HG02938 (cell line): ENCODE measurements around the gene MED13L.
A peak's percentile ranks its signal among the peaks of the same experiment; 100 is the strongest.
"Not testable (repeated sequence)": the region's sequence is repeated elsewhere in the genome, so short reads cannot be mapped to it uniquely, and the experiment has no call there.

Experiments
- ATAC-seq: cut with Tn5 transposase; IDR thresholded peaks from one replicate; pipeline ENCODE4 v1.9.1; 2021; ENCODE audit warnings: mild to moderate bottlenecking, moderate library complexity; ENCODE audit not compliant: unreplicated experiment

MED13L gene

DNA sequence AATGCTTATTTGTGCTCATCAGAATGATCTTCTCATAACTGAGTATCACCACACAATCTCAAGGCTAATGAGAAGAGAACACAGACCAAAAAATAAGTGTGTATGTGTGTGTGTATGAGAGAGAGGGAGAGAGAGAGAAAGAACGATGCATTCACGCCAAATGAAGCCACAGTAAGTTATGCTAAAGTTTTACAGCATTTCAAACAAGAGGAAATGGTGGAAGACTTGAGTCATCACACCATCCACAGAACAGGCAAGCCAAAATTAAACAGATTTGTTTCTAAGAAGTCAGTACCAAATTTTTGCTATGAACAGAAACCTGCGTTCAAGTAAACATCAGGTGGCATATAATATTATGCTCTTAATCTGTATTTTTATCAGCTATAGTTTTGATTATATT is 141.2 kb downstream of the MED13L start:
- ATAC-seq: no peak

DNA sequence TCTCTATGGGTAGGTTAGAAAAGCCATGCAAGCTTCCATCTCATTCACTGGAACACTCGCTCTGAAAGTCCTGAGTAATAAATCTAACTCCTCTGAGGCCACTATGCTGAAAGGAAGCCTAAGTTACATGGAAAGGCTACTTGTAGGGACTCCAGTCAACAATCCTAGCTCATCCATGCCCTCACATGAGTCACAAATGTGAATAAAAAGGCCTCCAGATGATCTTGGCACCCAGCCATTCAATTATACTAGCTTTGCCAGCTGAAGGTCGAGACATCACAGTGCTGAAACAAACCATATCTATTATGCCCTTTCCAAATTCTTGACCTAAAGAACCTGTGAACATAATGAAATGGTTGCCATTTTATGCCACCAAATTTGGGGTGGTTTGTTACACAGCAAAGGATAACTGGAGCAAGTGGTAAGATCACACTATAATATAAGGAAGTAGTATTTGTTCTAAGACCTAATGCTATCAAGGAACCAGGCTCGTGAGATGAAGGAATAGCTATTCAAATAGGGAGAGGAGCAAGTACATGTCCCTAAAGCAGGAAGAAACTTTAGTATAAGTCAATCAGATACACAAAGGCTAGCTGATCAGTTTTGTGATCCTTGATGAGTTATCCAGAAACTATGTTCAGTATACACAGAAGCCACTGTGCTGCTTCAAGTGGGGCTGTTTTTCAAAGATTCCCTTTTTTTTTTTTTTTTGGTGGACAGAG is 142.1 kb downstream of the MED13L start:
- no peak for ATAC-seq

DNA sequence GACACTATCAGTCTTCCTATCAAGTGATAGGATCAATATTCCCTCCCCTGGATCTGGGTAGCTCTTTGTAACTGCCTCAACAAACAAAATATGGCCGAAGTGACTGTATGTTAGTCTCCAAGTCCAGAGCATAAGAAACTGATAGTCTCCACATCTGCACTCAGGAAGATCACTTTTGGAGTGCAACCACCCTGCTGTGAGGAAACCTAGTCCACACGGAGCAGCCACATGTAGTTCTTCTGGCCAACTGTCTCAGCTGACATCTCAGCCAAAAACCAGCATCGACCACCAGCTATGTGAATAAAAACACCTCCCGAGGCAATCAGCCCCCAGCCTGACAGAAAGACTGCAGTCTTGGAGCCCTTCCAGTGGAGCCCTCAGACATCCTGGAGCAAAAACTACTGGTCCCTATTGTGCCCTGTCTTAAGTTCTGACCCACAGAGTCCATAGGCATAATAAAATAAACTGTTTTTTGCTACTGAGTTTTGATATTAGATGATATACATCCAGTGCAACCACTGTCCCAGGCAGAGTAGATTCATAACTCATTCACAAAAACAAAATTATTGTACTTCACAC is 143.8 kb downstream of the MED13L start:
- no peak for ATAC-seq

DNA sequence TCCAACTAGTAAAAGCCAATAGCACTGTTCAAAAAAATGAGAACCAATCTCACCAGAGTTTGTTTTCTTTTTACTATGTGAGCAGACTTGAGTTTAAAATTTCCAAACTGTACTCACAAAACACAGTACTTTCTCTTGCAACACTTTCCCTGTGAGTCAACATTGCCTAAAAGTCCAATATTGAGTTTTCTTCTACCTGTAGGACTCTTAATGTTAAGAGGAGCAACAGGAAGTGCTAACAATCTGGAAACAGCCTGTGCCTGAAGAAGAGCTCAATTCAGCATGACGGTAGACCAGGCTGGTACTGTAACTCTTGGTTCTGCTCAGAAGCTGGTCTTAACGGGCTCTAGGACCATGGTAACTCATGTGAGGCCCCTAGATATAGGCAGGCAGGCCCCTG is 144.3 kb downstream of the MED13L start:
- ATAC-seq: no peak

DNA sequence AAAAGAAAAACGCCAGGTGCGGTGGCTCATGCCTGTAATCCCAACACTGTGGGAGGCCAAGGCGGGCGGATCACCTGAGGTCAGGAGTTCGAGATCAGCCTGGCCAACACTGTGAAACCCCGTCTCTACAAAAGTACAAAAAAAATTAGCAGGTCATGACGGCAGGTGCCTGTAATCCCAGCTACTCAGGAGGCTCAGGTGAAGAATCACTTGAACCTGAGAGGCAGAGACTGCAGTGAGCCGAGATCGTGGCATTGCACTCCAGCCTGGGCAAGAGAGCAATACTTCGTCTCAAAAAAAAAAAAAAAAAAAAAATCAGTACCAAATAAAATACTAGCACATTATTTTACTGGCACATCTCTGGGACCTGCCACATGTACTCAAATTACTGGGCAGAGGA is 145.5 kb downstream of the MED13L start:
- not testable (repeated sequence) for ATAC-seq

DNA sequence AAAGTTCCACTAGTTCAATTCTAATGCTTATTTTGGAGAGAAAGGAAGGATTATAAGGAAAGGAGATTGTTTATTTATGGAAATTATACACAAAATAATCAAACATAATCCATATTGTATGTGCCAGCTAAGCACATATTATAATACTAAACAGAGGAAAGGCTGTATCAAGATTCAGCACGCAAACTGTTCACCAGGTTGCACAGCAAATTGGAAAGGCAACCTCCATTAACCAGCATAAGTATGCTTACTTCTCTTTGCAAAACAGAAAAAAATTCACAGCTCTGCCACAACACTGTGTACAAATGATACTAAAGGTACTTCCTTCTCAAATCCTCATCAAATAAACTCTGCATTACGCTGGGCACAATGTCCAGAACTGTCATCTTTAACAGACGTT is 146.3 kb downstream of the MED13L start:
- ATAC-seq: no peak

DNA sequence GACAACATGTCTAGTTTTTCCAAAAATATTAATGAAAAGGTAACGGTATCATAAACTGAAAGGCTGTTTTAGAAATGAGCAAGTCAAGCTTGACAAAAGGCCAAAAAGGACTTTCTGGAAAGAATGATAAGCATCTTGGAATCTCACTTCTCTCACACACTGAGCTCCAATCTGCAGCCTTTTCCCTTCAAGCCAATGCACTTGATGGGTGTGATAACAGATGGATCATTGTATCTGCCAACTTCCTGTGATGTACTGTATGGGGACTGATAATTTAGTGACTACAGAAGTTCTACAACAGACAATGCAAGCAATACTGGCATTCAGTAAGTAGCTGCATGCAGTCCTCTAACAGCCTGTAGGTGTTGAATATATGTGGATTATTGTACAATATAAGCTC is 147.1 kb downstream of the MED13L start:
- no peak for ATAC-seq

DNA sequence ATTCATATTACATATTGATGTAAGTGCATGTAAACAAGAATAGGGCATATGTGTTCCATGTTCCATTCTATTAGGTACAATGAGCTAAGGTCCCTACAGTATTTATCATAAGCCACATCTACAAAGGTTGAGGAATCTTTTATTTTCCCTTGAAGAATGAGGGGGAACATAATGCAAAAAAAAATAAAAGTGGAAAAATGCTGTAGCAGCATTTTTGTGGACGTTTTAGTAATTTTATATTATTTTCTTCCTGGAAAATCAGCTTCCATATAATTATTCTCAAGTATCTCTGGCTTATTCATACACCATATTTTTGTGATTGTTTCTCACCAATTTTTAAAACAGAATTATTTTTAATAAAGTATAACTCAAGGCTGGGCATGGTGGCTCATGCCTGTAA is 148.7 kb downstream of the MED13L start:
- no peak for ATAC-seq

DNA sequence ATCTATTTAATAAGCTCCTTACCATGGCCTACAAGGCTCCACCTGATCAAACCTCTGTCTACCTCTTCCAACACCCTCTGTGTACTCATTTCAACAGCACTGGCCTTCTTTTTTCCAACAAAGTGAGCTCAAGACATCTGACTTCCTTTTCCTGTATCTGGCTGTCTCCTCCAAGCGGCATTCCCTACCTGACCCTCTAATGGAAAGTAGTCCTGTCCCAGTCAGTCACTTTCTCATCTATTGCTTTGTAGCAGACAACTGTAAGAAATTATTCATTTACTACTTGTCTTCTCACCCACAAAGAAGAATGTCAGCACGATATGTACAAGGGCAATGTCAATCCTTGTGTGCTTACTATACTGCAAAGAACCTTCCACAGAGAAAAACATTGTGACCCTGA is 149.6 kb downstream of the MED13L start:
- no peak for ATAC-seq

DNA sequence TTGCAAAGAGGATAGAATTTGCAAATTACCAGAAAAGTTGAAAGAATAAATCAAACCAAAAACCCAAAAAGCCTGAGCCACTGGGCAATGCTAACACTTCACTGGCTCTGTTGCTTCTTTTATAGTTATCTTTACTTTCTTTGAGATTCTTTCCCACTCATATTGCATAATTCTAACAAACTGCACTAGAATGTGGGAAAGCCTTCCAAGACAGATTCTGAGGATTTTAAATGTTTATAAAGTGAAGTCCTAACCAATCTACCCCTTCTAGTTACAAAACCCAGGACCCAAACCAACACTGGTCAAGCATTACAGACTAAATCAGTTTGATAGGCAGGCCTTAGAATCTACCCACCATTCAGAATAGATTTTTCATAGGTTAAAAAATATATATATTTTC is 150.9 kb downstream of the MED13L start:
- ATAC-seq: no peak

DNA sequence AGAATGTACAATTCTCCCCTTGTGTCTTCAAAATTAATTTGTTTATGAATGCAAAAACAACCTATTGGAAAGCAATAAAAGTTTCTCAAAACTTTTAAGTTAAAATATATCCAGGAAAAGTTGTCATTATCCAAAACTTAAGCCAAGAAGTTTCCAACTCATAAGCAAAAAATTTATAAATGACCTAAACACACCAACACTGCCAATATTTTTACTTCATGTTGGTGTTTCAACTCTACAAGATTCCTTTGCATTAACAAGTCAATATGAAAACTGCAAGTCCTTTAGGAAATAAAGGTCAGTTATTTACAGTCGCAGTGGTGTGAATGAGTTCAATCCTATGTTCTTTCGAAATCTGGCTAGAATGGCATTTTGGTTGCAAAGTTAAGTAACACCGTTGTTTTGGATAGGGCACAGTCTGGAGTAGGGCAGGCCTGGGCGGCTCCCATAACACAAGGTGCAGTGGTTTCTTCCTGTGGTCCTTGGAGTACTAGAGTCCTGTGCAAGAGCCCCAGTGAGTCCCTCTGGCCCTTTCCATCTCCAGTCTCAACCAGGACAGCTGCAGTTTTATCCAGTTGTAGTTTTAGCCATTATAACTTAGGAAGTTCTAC is 151.4 kb downstream of the MED13L start:
- ATAC-seq: no peak

DNA sequence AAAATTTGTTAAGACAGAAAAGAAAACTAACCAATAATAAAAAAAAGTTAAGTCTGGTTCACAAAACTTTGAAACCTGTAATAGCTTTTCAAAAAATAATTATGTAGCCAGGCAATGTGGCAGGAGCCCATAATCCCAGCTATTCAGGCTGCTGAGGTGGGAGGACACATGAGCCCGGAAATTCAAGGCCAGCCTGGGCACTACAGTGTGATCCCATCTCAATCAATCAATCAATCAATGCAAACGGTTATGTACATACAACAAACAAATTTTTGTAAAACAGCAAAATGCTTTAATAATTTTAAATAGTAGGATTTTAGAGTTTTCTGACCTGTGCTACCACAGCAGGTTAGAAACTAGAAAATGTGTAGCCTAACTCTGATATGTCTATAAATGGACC is 152.4 kb downstream of the MED13L start:
- ATAC-seq: no peak

DNA sequence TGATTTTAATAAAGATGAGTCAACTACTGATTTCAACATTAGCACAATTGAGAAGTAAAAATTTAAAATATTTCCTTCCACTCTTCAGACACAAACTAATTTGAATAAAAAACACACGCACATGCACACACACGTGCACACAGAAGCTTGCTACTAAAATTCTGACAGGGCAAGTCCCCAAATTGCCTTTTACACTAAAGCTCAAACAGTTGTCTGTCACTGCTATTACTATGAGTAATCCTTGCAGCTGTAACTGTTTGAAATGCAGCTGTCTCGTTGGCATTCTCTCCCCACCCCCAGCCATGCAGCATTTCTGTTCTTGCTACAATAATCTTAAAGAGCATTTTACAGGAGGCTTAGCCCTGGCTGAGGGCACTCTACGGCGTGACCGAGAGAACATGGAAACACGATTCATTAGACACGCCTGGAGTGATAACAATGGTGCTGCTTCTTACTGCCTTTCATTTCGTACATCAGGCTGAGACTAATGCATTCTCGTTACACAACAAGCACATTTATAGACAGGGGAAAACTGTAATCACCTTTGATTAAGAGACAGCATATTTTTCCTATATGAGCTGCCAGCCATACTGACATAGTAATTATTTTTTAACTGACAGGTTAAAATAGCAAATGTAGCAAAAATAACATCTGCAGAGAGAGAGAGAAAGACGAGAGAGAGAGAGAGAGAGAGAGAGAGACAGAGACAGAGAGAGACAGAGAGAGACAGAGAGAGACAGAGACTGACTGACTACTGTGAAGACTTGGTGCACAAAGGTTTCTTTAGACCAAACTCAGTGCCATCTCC is 153.8 kb downstream of the MED13L start:
- peak; percentile 83 for ATAC-seq

DNA sequence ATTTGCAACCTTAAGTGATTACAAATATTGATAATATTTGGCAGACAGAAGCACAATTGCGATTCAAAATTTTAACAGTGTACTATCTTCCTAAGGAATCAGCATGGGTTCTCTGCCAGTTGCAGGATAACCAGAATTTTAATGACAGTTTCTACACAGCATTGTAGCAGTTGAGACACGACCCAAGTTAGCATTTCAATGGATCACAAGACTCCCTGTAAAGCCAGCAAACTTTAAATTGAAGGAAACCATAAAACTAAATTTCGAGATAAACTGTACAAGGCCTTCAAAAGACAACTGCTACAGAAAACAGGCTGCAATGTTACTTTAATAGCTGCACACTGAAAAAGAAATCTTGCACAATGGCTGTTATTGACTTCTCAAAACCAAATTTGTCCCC is 154.9 kb downstream of the MED13L start:
- ATAC-seq: no peak

DNA sequence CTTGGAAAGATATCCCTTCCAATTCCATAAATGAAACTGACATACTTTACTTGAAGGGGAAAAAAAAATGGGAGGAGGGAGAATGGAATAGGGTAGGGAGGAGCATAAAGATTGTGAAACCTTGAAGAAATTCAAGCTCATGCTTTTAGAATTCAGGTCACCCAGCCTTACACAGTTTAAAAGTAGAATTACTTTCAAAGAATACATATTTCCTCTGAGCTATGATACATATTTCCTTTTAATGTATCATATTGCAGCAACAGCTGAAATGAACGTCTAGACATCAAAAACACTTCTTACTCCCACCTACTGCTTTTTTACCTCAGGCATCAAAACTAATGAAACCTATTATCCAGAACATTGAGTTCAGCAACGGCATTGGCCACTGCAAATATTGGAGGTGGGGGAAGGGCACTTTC is 156.0 kb downstream of the MED13L start:
- no peak for ATAC-seq

DNA sequence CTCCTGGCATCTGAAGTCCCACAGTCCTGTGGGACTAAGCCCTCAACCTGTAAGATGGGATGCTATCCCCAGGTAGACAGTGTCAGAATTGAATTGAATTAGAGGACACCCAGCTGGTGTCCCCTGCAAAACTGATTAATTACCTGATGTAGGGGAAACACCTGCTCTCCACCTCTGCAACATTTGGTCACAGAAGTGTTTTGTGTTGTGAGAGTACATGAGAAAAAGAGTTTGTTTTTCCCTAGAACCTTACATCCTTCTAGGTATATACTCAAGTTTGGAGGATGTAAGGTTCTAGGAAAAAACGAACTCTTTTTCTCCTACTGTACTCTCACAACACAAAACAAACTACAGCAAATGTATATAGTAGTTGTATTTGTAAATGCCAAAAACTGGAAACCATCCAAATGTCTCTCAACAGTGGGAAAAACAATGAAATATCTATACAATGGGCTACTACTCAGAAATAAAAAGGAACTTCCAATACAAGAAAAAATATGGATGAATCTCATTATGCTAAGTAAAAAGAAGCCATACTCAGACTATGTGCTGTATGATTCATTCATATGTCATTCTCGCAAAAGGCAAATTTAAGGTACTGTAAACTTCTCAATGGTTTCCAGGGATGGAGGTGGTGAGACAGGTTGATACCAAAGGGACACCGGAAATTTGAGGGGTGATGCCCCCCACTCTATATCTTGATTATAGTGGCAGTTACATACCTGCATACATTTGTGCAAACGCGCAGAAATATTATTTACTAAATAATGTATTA is 160.7 kb downstream of the MED13L start:
- ATAC-seq: no peak

DNA sequence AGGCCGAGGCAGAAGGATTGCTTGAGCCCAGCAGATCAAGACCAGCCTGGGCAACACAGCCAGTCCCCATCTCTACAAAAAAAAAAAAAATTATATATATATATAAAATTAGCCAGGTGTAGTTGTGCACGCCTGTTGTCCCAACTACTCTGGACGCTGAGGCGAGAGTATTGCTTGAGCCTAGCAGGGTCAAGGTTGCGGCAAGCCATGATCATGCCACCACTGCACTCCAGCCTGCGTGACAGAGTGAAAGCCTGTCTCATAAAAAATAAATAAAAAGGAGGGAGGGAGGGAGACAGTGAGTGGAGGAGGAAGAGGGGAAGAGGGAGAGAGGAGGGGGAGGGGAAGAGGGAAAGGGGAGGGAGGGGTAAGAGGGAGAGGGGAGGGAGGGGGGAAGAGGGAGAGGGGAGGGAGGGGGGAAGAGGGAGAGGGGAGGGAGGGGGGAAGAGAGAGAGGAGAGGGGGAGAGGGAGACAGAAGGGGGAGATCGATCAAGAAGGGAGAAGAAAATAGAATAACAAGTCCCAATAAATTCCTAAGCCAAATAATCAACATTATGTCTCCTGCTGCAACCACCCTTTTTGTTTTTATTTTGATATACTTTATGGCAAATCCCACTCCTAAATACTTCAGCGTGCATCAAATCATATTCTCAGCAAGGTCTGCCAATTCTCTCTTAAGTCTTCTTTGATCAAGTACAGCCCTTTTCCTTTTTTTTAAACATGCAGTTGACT is 163.9 kb downstream of the MED13L start:
- no peak for ATAC-seq

DNA sequence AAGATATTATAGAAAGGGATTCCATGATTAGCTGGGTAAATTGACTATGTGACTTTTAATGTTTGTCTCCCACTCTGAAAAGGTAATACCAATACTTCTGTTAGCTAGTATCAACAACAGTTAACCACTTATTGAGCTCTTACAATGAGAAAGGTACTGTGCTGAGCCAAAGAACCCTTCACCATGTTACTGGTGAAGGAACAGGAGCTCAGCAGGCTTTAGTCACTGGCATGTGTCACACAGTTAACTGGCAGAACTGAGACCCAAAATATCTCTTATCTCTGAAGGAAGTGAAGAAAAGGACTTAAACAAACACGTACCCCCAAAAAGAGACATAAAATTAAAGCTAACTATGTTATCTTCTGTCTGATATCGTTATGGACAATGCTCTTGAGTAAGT is 170.6 kb downstream of the MED13L start:
- no peak for ATAC-seq

DNA sequence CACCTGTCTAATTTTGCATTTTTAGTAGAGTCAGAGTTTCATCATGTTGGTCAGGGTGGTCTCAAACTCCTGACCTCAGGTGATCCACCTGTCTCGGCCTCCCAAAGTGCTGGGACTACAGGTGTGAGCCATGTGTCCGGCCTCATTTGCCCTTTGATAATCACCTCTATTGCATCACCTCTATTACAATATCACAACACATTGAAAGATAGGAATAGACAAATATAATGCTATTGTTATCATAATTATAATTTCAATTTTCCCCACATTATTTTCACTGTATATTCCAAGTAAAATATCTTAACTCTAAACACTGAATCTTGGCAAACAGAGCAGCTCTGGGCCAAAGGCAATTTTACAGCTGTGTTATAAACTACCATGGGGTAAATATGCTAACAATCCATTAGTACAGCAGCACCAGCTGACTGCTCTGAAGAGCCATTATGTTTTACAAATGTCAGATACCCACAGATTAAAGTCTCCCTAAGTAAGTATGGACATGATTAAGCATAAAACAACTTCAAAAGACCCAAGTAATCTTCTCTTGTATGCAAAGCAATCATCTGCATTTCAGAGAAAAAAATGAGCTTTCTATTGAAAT is 173.2 kb downstream of the MED13L start:
- no peak for ATAC-seq

DNA sequence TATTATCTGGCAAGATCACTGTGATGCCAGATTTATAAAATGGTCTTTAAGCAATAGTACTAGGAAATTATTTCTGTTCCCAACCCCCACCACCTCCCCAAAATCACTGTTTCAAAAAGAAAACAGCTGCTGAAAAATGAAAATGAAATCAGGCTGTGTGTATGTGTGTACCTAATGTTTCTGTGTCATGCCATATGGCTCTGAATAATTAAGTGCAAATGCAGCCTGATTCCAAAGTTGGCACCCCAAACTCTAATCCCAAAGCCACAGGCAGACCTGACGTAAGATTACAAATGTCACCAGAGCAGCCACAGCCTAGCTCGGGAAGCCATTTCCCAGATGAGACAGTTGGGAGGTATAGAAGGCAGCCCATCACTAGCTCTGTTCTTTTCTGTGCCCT is 175.5 kb downstream of the MED13L start:
- no peak for ATAC-seq
